T-cell (primary cell): Measurements from ENCODE around the gene ONECUT2. TPM values are rescaled to one million over a fixed set of nuclear protein-coding genes. Genes with fewer than 3 reads are reported as not detected.

Experiments
- ATAC-seq, 4 experiments: fragments of 200-7000 bp in 3 of 4; fragments of 150-1000 bp in 1 of 4; cut with Tn5 transposase; replicated peaks in 1 of 4; 1 replicate in 3 of 4; 2 replicates in 1 of 4; pipeline ENCODE4 v1.10.0; 2021; ENCODE audit warnings: moderate library complexity in 3 of 4, mild to moderate bottlenecking in 2 of 4, moderate number of reproducible peaks in 1 of 4
- CTCF ChIA-PET, 2 donors: fragments of 300-600 bp; sonication (Branson Sonifier 250); formaldehyde crosslinking; loops; one replicate each; lab custom pipeline; 2022; ENCODE audit warnings: antibody characterized with exemption in 2 of 2; lab: Charles Lee
- POLR2A ChIA-PET, 2 donors: fragments of 300-600 bp; sonication (Branson Sonifier 250); formaldehyde crosslinking; loops; one replicate each; lab custom pipeline; 2022; ENCODE audit warnings: antibody characterized with exemption in 2 of 2; lab: Charles Lee
- DNase-seq, 35 experiments: peaks; one replicate each; pipeline versions ENCODE4 v3.0.0 to v3.0.0-alpha.2; 2013 to 2023
- H3K27ac ChIP-seq: one replicate; pipeline ENCODE4 v1.5.1; 2013; ENCODE audit warnings: low read length
- H3K27me3 ChIP-seq, 2 experiments: replicated peaks in 1 of 2; 1 replicate in 1 of 2; 2 replicates in 1 of 2; pipeline versions ENCODE4 v1.6.1 to v1.7.0; 2013; ENCODE audit warnings: low read length in 1 of 2, mixed read lengths in 1 of 2; ENCODE audit not compliant: control insufficient read depth in 2 of 2, insufficient read depth in 2 of 2; ENCODE audit errors: extremely low read depth in 1 of 2
- H3K36me3 ChIP-seq, 2 donors: 1 replicate in 1 of 2; 2 replicates in 1 of 2; pipeline versions ENCODE4 v1.6.1 to v1.7.0; 2013; ENCODE audit warnings: low read length in 1 of 2; ENCODE audit not compliant: control insufficient read depth in 2 of 2, insufficient read depth in 1 of 2; ENCODE audit errors: extremely low read depth in 1 of 2
- H3K4me1 ChIP-seq, 2 experiments: 1 replicate in 1 of 2; 2 replicates in 1 of 2; pipeline versions ENCODE4 v1.6.1 to v1.7.0; 2013; ENCODE audit warnings: low read length in 2 of 2, mixed read lengths in 1 of 2; ENCODE audit not compliant: insufficient read depth in 2 of 2, control insufficient read depth in 1 of 2; ENCODE audit errors: extremely low read depth in 1 of 2
- H3K4me3 ChIP-seq, 2 donors: 1 replicate in 1 of 2; 2 replicates in 1 of 2; pipeline versions ENCODE4 v1.5.1 to v1.7.0; 2013; ENCODE audit warnings: mild to moderate bottlenecking in 2 of 2, low read length in 1 of 2, moderate library complexity in 1 of 2; ENCODE audit not compliant: control insufficient read depth in 1 of 2; ENCODE audit errors: extremely low read depth in 1 of 2
- H3K9me3 ChIP-seq: 2 replicates; pipeline ENCODE4 v1.7.0; 2013
- H3K27ac Mint-ChIP-seq, 2 donors: one replicate each; pipeline ENCODE4 v1.8.0; 2020 to 2021; ENCODE audit warnings: mild to moderate bottlenecking in 2 of 2, mixed read lengths in 2 of 2
- H3K27me3 Mint-ChIP-seq, 2 donors: one replicate each; pipeline ENCODE4 v1.8.0; 2021 to 2022; ENCODE audit warnings: mixed read lengths in 2 of 2
- H3K36me3 Mint-ChIP-seq: one replicate; pipeline ENCODE4 v1.8.0; 2021; ENCODE audit warnings: mixed read lengths
- H3K4me1 Mint-ChIP-seq, 3 donors: one replicate each; pipeline ENCODE4 v1.8.0; 2020 to 2022; ENCODE audit warnings: mixed read lengths in 3 of 3, mild to moderate bottlenecking in 1 of 3
- H3K4me3 Mint-ChIP-seq, 3 donors: one replicate each; pipeline ENCODE4 v1.8.0; 2020 to 2022; ENCODE audit warnings: mild to moderate bottlenecking in 3 of 3, mixed read lengths in 3 of 3, moderate library complexity in 3 of 3
- H3K9me3 Mint-ChIP-seq, 3 donors: one replicate each; pipeline ENCODE4 v1.8.0; 2020 to 2022; ENCODE audit warnings: mixed read lengths in 3 of 3
- WGBS: methylation state at CpG from one replicate; pipeline ENCODE4 v1.1.5; 2013; ENCODE audit warnings: missing lambda C conversion rate; ENCODE audit not compliant: insufficient coverage; 5-methylcytosine and 5-hydroxymethylcytosine counted together
- total RNA-seq, 35 experiments: library from RNA in 6 of 35; stranded (reverse) in 6 of 35; fragments of 120-200 nt in 1 of 35; gene quantifications; one replicate each; pipeline versions ENCODE4 v1.2.1 to v1.2.4 and lab custom pipeline; 2013 to 2026

ONECUT2 gene
- total RNA-seq, 5 donors from 2014 or later (not counting 1 experiment from before 2014, with no cell fraction given): 0.03 to 0.23 (median 0.09) TPM; not detected in 2

GRCh38 chr18:57404345-57404744 is 30.8 kb upstream of the ONECUT2 start:
- Histone ChIP-seq H3K27me3 (peaks cover 2 to 5% of the 10 kb centered on the region in 2 experiments), H3K4me1 (no peaks in the 10 kb centered on the region), H3K27ac (no peak overlapping the region), H3K4me3 (no peak overlapping the region), H3K9me3 (no peaks in the 10 kb centered on the region), H3K36me3 (no peaks in the 10 kb centered on the region)
- no peak for DNase-seq
- H3K36me3 Mint-ChIP-seq: no peaks in the 10 kb centered on the region
- H3K27me3 Mint-ChIP-seq: peaks cover 17 to 31% of the 10 kb centered on the region in 2 donors
- H3K4me3 Mint-ChIP-seq: no peak overlapping the region
- ChIA-PET POLR2A (no interaction called here), CTCF (no interaction called here)
- no peak overlapping the region for H3K27ac Mint-ChIP-seq
- H3K9me3 Mint-ChIP-seq: peaks cover 4 to 7% (median 4%) of the 10 kb centered on the region in 3 donors
- no peaks in the 10 kb centered on the region for H3K4me1 Mint-ChIP-seq
- ATAC-seq: no peak

- H3K4me1 Mint-ChIP-seq: no peaks in the 10 kb centered on the region
- CTCF ChIA-PET: interaction anchor here in 1 of 2 donors (0.5 kb wide), 1 partner anchor 913 kb away, joined by 3 read pairs; no protein-coding TSS in a partner anchor
- no peaks in the 10 kb centered on the region for H3K9me3 ChIP-seq
- DNase-seq (no peak), ATAC-seq (no peak)
- no peaks in the 10 kb centered on the region for H3K27me3 ChIP-seq
- no peak overlapping the region for H3K4me3 Mint-ChIP-seq
- H3K4me3 ChIP-seq: no peak overlapping the region
- no peaks in the 10 kb centered on the region for H3K4me1 ChIP-seq
- H3K27me3 Mint-ChIP-seq: peaks cover 15 to 29% of the 10 kb centered on the region in 2 donors
- H3K36me3 ChIP-seq: no peaks in the 10 kb centered on the region
- H3K9me3 Mint-ChIP-seq: peaks cover 7 to 8% (median 8%) of the 10 kb centered on the region in 3 donors
- H3K36me3 Mint-ChIP-seq: no peaks in the 10 kb centered on the region
- no peak overlapping the region for H3K27ac Mint-ChIP-seq
- POLR2A ChIA-PET: no interaction called here
- H3K27ac ChIP-seq: no peak overlapping the region
These were observed 25.5 kb upstream of the ONECUT2 start for GRCh38 chr18:57409650-57410049.

GRCh38 chr18:57410749-57411148 is 24.4 kb upstream of the ONECUT2 start:
- Mint-ChIP-seq H3K4me3 (no peak overlapping the region), H3K27me3 (peaks cover 18 to 34% of the 10 kb centered on the region in 2 donors), H3K36me3 (no peaks in the 10 kb centered on the region), H3K27ac (no peak overlapping the region), H3K9me3 (peaks cover 7 to 8% (median 8%) of the 10 kb centered on the region in 3 donors), H3K4me1 (no peaks in the 10 kb centered on the region)
- ChIA-PET CTCF (no interaction called here), POLR2A (no interaction called here)
- no CpG with 5 or more reads among the region's 3 CpGs for WGBS
- Histone ChIP-seq H3K36me3 (no peaks in the 10 kb centered on the region), H3K9me3 (no peaks in the 10 kb centered on the region), H3K27me3 (no peaks in the 10 kb centered on the region), H3K27ac (no peak overlapping the region), H3K4me1 (no peaks in the 10 kb centered on the region), H3K4me3 (no peak overlapping the region)
- DNase-seq (no peak), ATAC-seq (no peak)

GRCh38 chr18:57416542-57416941 is 18.6 kb upstream of the ONECUT2 start:
- H3K4me1 Mint-ChIP-seq: no peaks in the 10 kb centered on the region
- H3K36me3 ChIP-seq: no peaks in the 10 kb centered on the region
- DNase-seq (no peak), ATAC-seq (no peak)
- WGBS: 80% methylated on average over 3 of the region's 4 CpGs
- H3K4me1 ChIP-seq: no peaks in the 10 kb centered on the region
- no peaks in the 10 kb centered on the region for H3K36me3 Mint-ChIP-seq
- no peak overlapping the region for H3K4me3 ChIP-seq
- H3K27me3 Mint-ChIP-seq: peaks cover 19 to 30% of the 10 kb centered on the region in 2 donors
- H3K9me3 ChIP-seq: no peaks in the 10 kb centered on the region
- ChIA-PET CTCF (no interaction called here), POLR2A (no interaction called here)
- H3K27ac ChIP-seq: no peak overlapping the region
- H3K27ac Mint-ChIP-seq: no peak overlapping the region
- no peak overlapping the region for H3K4me3 Mint-ChIP-seq
- H3K27me3 ChIP-seq: no peaks in the 10 kb centered on the region
- peaks cover 0 to 3% (median 0%) of the 10 kb centered on the region in 3 donors for H3K9me3 Mint-ChIP-seq

GRCh38 chr18:57422313-57422872 is 12.8 kb upstream of the ONECUT2 start:
- Mint-ChIP-seq H3K27ac (no peak overlapping the region), H3K36me3 (no peaks in the 10 kb centered on the region), H3K4me3 (no peak overlapping the region), H3K9me3 (peaks cover 0 to 3% (median 0%) of the 10 kb centered on the region in 3 donors), H3K27me3 (peaks cover 39 to 57% of the 10 kb centered on the region in 2 donors), H3K4me1 (peaks cover 0 to 3% (median 0%) of the 10 kb centered on the region in 3 donors)
- CTCF ChIA-PET: no interaction called here
- DNase-seq (no peak), ATAC-seq (no peak)
- Histone ChIP-seq H3K27ac (no peak overlapping the region), H3K9me3 (peaks cover 8% of the 10 kb centered on the region), H3K4me1 (no peaks in the 10 kb centered on the region), H3K27me3 (peaks cover 5 to 9% of the 10 kb centered on the region in 2 experiments), H3K4me3 (no peak overlapping the region), H3K36me3 (no peaks in the 10 kb centered on the region)
- WGBS: 56% methylated on average over 2 of the region's 3 CpGs
- POLR2A ChIA-PET: no interaction called here

GRCh38 chr18:57423821-57424220 is 11.4 kb upstream of the ONECUT2 start:
- H3K4me1 Mint-ChIP-seq: peaks cover 0 to 3% (median 0%) of the 10 kb centered on the region in 3 donors
- peaks cover 42 to 57% of the 10 kb centered on the region in 2 donors for H3K27me3 Mint-ChIP-seq
- H3K27ac ChIP-seq: no peak overlapping the region
- H3K27me3 ChIP-seq: peaks cover 10 to 18% of the 10 kb centered on the region in 2 experiments
- H3K27ac Mint-ChIP-seq: no peak overlapping the region
- POLR2A ChIA-PET: no interaction called here
- H3K9me3 ChIP-seq: peaks cover 8% of the 10 kb centered on the region
- no peaks in the 10 kb centered on the region for H3K36me3 Mint-ChIP-seq
- CTCF ChIA-PET: no interaction called here
- H3K9me3 Mint-ChIP-seq: peaks cover 0 to 3% (median 0%) of the 10 kb centered on the region in 3 donors
- H3K4me1 ChIP-seq: peaks cover 3 to 8% of the 10 kb centered on the region in 2 experiments
- H3K36me3 ChIP-seq: no peaks in the 10 kb centered on the region
- H3K4me3 Mint-ChIP-seq: no peak overlapping the region
- DNase-seq: no peak
- ATAC-seq: no peak
- no peak overlapping the region for H3K4me3 ChIP-seq
